Gastroesophageal sphincter (tissue), 3 donors: ENCODE data around the gene SLC39A11.

Experiments
- POLR2AphosphoS5 ChIP-seq: sonication (generic); formaldehyde crosslinking; IDR thresholded peaks from one replicate; pipeline ENCODE4 v1.6.1; 2017; ENCODE audit warnings: antibody characterized with exemption
- TF ChIP-seq, protein P1 (sequence below), 4 experiments: fragments of 200-600 bp in 2 of 4; fragments of 450-650 bp in 2 of 4; sonication (generic) in 1 of 4; IDR thresholded peaks; one replicate each; pipeline ENCODE4 v1.5.1; 2017 to 2019; ENCODE audit warnings: antibody characterized with exemption in 4 of 4, mild to moderate bottlenecking in 2 of 4, moderate library complexity in 2 of 4

DNA sequence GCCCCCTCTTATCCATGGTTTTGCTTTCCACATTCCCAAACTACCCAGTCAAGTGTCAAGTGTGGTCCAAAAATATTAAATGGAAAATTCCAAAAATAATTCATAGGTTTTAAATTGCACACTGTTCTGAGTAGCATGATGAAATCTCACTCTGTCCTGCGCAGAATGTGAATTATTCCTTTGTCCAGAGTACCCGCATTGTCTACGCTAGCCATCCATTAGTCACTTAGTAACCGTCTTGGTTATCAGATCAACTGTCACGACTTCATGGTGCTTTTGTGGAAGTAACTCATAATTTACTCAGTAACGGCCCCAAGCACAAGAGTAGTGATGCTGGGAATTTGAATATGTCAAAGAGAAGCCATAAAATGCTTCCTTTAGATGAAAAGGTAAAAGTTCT, 94.9 kb downstream of the SLC39A11 start:
- TF ChIP-seq, protein P1, sequence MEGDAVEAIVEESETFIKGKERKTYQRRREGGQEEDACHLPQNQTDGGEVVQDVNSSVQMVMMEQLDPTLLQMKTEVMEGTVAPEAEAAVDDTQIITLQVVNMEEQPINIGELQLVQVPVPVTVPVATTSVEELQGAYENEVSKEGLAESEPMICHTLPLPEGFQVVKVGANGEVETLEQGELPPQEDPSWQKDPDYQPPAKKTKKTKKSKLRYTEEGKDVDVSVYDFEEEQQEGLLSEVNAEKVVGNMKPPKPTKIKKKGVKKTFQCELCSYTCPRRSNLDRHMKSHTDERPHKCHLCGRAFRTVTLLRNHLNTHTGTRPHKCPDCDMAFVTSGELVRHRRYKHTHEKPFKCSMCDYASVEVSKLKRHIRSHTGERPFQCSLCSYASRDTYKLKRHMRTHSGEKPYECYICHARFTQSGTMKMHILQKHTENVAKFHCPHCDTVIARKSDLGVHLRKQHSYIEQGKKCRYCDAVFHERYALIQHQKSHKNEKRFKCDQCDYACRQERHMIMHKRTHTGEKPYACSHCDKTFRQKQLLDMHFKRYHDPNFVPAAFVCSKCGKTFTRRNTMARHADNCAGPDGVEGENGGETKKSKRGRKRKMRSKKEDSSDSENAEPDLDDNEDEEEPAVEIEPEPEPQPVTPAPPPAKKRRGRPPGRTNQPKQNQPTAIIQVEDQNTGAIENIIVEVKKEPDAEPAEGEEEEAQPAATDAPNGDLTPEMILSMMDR (IDR thresholded peaks at IDR 0.05) = no peak
- TF ChIP-seq POLR2AphosphoS5 = no peak
